Hepatocyte (in vitro differentiated cells): ENCODE data around the gene PICALM. TPM values are rescaled to one million over a fixed set of nuclear protein-coding genes. Genes with fewer than 3 reads are reported as not detected.

Experiments used
- DNase-seq: peaks from one replicate; pipeline ENCODE4 v3.0.0-alpha.2; 2016; ENCODE audit warnings: low spot score
- H2AFZ ChIP-seq: fragments of 200-600 bp; sonication (generic); 2 replicates; pipeline ENCODE4 v1.6.0; 2016; ENCODE audit warnings: antibody characterized with exemption, mild to moderate bottlenecking
- H3K27ac ChIP-seq: fragments of 200-600 bp; sonication (generic); 2 replicates; pipeline ENCODE4 v1.5.1; 2016; ENCODE audit warnings: mild to moderate bottlenecking
- H3K27me3 ChIP-seq: fragments of 200-600 bp; sonication (generic); 2 replicates; pipeline ENCODE4 v1.6.1; 2016
- H3K36me3 ChIP-seq: fragments of 200-600 bp; sonication (generic); replicated peaks from 2 replicates; pipeline ENCODE4 v1.5.1; 2016; ENCODE audit warnings: low read depth; ENCODE audit not compliant: insufficient read depth
- H3K4me1 ChIP-seq: fragments of 200-600 bp; sonication (generic); 2 replicates; pipeline ENCODE4 v1.5.1; 2016; ENCODE audit warnings: mild to moderate bottlenecking, moderate library complexity; ENCODE audit not compliant: insufficient read depth
- H3K4me2 ChIP-seq: fragments of 200-600 bp; sonication (generic); 2 replicates; pipeline ENCODE4 v1.6.0; 2016
- H3K4me3 ChIP-seq: fragments of 200-600 bp; sonication (generic); 2 replicates; pipeline ENCODE4 v1.5.1; 2016; ENCODE audit warnings: mild to moderate bottlenecking
- H3K79me2 ChIP-seq: fragments of 200-600 bp; sonication (generic); 2 replicates; pipeline ENCODE4 v1.6.0; 2017; ENCODE audit warnings: mild to moderate bottlenecking
- H3K9me2 ChIP-seq: fragments of 200-600 bp; sonication (generic); replicated peaks from 2 replicates; pipeline ENCODE4 v1.6.0; 2017; ENCODE audit warnings: mild to moderate bottlenecking; ENCODE audit not compliant: insufficient read depth
- H3K9me3 ChIP-seq: fragments of 200-600 bp; sonication (generic); 2 replicates; pipeline ENCODE4 v1.5.1; 2016; ENCODE audit warnings: low read depth, mild to moderate bottlenecking
- H4K20me1 ChIP-seq: fragments of 200-600 bp; sonication (generic); 2 replicates; pipeline ENCODE4 v1.6.0; 2016; ENCODE audit warnings: mild to moderate bottlenecking; ENCODE audit not compliant: insufficient read depth, poor library complexity, severe bottlenecking
- CTCF ChIP-seq: fragments of 200-600 bp; sonication (generic); IDR thresholded peaks from 2 replicates; pipeline ENCODE4 v1.5.1; 2016; ENCODE audit warnings: antibody characterized with exemption, mild to moderate bottlenecking; ENCODE audit not compliant: poor library complexity
- EZH2 ChIP-seq: fragments of 200-600 bp; sonication (generic); IDR thresholded peaks from 2 replicates; pipeline ENCODE4 v1.6.1; 2016; ENCODE audit warnings: antibody characterized with exemption, mild to moderate bottlenecking, borderline replicate concordance
- EZH2phosphoT487 ChIP-seq: fragments of 200-600 bp; sonication (generic); IDR thresholded peaks from one replicate; pipeline ENCODE4 v1.6.1; 2018; ENCODE audit warnings: antibody characterized with exemption, mild to moderate bottlenecking, low read depth, moderate library complexity; ENCODE audit not compliant: unreplicated experiment, severe bottlenecking
- WGBS: methylation state at CpG from one replicate; pipeline ENCODE4 v1.1.6; 2016; ENCODE audit warnings: low lambda C conversion rate; ENCODE audit errors: missing lambda C conversion rate; 5-methylcytosine and 5-hydroxymethylcytosine counted together
- polyA plus RNA-seq: library from polyadenylated mRNA; unstranded; fragments of >200 nt; fragmentation: Nextera tagmentation; extraction: Ambion mirVana; gene quantifications from 2 replicates; pipeline ENCODE4 v1.2.1, GENCODE V29; 2016
- total RNA-seq: library from RNA; depleted of rRNA; stranded (reverse); fragments of >200 nt; gene quantifications from 2 replicates; pipeline ENCODE4 v1.2.3, GENCODE V29; 2014

The PICALM gene
- total and polyA plus RNA-seq, 2 experiments from 2014 or later = 46.4 to 197 TPM

- WGBS = 96% methylated on average over 5 of the region's 5 CpGs
- Histone ChIP-seq H3K36me3 (no peaks in the 10 kb centered on the region), H3K9me2 (no peaks in the 10 kb centered on the region), H3K9me3 (no peaks in the 10 kb centered on the region), H2AFZ (no peak overlapping the region), H3K27ac (no peak overlapping the region), H3K79me2 (peaks cover 16% of the 10 kb centered on the region), H3K4me1 (peaks cover 11% of the 10 kb centered on the region), H4K20me1 (peaks cover 7% of the 10 kb centered on the region), H3K27me3 (no peaks in the 10 kb centered on the region), H3K4me2 (no peak overlapping the region), H3K4me3 (no peak overlapping the region)
- no peak for TF ChIP-seq EZH2
- TF ChIP-seq CTCF = no peak
- no peak for TF ChIP-seq EZH2phosphoT487
- DNase-seq = no peak
These were observed 3.3 kb upstream of the PICALM start for GRCh38 chr11:86072211-86072610.

- Histone ChIP-seq H3K79me2 (peaks cover 34% of the 10 kb centered on the region), H3K27me3 (no peaks in the 10 kb centered on the region), H3K27ac (peak overlapping the region; percentile 99), H3K9me2 (no peaks in the 10 kb centered on the region), H3K4me1 (peaks cover 15% of the 10 kb centered on the region), H2AFZ (peak overlapping the region; percentile 58), H3K36me3 (no peaks in the 10 kb centered on the region), H3K4me2 (peak overlapping the region; percentile 75), H3K9me3 (no peaks in the 10 kb centered on the region), H4K20me1 (peaks cover 25% of the 10 kb centered on the region), H3K4me3 (no peak overlapping the region)
- WGBS = 81% methylated on average over 2 of the region's 2 CpGs
- DNase-seq = no peak
- TF ChIP-seq EZH2phosphoT487 (no peak), EZH2 (no peak), CTCF (no peak)
These were observed 1.5 kb upstream of the PICALM start for GRCh38 chr11:86070142-86071056.

GRCh38 chr11:86069408-86070101 is 671 bp upstream of the PICALM start:
- H3K79me2 ChIP-seq = peaks cover 43% of the 10 kb centered on the region
- peak overlapping the region; percentile 58 for H2AFZ ChIP-seq
- no peaks in the 10 kb centered on the region for H3K36me3 ChIP-seq
- H3K9me2 ChIP-seq = no peaks in the 10 kb centered on the region
- no peaks in the 10 kb centered on the region for H3K9me3 ChIP-seq
- DNase-seq = peak; percentile 73
- H3K4me1 ChIP-seq = peaks cover 16% of the 10 kb centered on the region
- no peak overlapping the region for H3K4me3 ChIP-seq
- H3K27ac ChIP-seq = peak overlapping the region; percentile 99
- 10% methylated on average over 10 of the region's 14 CpGs for WGBS
- H3K27me3 ChIP-seq = no peaks in the 10 kb centered on the region
- TF ChIP-seq EZH2phosphoT487 = no peak
- no peak for TF ChIP-seq CTCF
- no peak for TF ChIP-seq EZH2
- H3K4me2 ChIP-seq = peak overlapping the region; percentile 75
- H4K20me1 ChIP-seq = peaks cover 33% of the 10 kb centered on the region
